ENCODE results near the gene SCNM1. TPM values are rescaled to one million over a fixed set of nuclear protein-coding genes. Genes with fewer than 3 reads are reported as not detected.
A peak's percentile ranks its signal among the peaks of the same experiment; 100 is the strongest.

Gene SCNM1
- total and polyA plus RNA-seq, 9 of the 15 experiments (the other 6 are each of a cell fraction or from before 2014, with no cell fraction given): 17.2 to 204 (median 63.0) TPM

DNA sequence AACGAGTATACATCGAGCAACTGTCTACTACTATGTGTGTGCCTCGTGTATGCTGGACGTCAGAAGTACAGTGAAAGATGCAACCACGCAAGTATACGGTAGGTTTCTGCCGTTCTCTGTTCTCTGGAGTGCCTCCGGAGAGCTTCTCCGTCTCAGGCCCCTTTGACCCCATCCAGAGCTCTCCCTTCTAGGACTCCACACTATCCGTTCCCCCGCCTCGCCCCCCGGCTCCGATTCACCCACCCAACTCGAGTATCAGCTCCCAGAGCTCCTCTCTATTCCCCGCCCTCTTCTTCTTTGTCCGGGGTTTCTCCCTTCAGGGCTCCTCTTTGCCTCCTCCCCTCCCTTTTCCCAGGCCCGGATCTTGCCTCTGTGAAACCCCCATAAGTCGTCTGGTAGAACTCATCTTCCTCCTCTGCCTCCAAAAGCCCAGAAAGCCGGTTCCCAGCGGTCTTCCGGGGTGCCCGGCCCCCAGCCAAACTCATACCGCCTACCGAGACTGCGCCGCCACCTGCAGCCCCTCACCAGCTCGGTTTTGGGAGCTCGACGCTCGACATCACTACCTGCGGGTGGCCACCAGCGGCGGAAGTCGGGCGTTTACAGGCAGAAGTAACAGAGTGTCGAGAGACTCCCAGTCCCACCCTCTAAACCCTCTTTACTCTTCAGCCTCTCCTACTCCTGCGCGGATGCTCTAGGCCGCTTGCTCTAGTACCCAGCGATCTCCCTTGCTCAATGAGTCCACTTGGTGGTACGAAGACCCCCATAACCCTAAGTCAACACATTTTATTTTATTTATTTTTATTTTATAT, 23.9 kb downstream of the SCNM1 start, which contains the start of gene VPS72 (continued):
- TF ChIP-seq, protein P1, sequence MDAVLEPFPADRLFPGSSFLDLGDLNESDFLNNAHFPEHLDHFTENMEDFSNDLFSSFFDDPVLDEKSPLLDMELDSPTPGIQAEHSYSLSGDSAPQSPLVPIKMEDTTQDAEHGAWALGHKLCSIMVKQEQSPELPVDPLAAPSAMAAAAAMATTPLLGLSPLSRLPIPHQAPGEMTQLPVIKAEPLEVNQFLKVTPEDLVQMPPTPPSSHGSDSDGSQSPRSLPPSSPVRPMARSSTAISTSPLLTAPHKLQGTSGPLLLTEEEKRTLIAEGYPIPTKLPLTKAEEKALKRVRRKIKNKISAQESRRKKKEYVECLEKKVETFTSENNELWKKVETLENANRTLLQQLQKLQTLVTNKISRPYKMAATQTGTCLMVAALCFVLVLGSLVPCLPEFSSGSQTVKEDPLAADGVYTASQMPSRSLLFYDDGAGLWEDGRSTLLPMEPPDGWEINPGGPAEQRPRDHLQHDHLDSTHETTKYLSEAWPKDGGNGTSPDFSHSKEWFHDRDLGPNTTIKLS (IDR thresholded peaks at IDR 0.05; ENCODE audit: borderline replicate concordance, low read depth): peak; percentile 57; the same call in 1 of the 2 replicates
- TF ChIP-seq RBBP5 (IDR thresholded peaks at IDR 0.05; ENCODE audit: borderline replicate concordance, insufficient read depth, low read length, poor library complexity, severe bottlenecking) (peak; percentile 84), RUNX1 (IDR thresholded peaks at IDR 0.05; ENCODE audit: low read depth) (0 out of 2 replicates have a peak, but pooled peaks have one; percentile 38), NR2C1 (IDR thresholded peaks at IDR 0.05) (no peak; the same call in 1 of the 2 replicates), NR2C1 (tag; IDR thresholded peaks at IDR 0.05) (peak; percentile 40; the same call in 1 of the 2 replicates), SIX5 (IDR thresholded peaks at IDR 0.05; ENCODE audit: borderline replicate concordance in 1 of 2, insufficient read depth in 1 of 2, low read depth in 1 of 2, low read length in 2 of 2) (no peak), POLR2G (IDR thresholded peaks at IDR 0.05; ENCODE audit: low read depth, low read length) (peak; percentile 89)
- TF ChIP-seq, protein P2, sequence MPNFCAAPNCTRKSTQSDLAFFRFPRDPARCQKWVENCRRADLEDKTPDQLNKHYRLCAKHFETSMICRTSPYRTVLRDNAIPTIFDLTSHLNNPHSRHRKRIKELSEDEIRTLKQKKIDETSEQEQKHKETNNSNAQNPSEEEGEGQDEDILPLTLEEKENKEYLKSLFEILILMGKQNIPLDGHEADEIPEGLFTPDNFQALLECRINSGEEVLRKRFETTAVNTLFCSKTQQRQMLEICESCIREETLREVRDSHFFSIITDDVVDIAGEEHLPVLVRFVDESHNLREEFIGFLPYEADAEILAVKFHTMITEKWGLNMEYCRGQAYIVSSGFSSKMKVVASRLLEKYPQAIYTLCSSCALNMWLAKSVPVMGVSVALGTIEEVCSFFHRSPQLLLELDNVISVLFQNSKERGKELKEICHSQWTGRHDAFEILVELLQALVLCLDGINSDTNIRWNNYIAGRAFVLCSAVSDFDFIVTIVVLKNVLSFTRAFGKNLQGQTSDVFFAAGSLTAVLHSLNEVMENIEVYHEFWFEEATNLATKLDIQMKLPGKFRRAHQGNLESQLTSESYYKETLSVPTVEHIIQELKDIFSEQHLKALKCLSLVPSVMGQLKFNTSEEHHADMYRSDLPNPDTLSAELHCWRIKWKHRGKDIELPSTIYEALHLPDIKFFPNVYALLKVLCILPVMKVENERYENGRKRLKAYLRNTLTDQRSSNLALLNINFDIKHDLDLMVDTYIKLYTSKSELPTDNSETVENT (CRISPR knock-in tag; IDR thresholded peaks at IDR 0.05): peak; percentile 48; the same call in 1 of the 2 replicates
- TF ChIP-seq, protein P3, sequence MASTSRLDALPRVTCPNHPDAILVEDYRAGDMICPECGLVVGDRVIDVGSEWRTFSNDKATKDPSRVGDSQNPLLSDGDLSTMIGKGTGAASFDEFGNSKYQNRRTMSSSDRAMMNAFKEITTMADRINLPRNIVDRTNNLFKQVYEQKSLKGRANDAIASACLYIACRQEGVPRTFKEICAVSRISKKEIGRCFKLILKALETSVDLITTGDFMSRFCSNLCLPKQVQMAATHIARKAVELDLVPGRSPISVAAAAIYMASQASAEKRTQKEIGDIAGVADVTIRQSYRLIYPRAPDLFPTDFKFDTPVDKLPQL (IDR thresholded peaks at IDR 0.05; ENCODE audit: extremely low read depth, insufficient read length): peak; percentile 66
- TF ChIP-seq, protein P4, sequence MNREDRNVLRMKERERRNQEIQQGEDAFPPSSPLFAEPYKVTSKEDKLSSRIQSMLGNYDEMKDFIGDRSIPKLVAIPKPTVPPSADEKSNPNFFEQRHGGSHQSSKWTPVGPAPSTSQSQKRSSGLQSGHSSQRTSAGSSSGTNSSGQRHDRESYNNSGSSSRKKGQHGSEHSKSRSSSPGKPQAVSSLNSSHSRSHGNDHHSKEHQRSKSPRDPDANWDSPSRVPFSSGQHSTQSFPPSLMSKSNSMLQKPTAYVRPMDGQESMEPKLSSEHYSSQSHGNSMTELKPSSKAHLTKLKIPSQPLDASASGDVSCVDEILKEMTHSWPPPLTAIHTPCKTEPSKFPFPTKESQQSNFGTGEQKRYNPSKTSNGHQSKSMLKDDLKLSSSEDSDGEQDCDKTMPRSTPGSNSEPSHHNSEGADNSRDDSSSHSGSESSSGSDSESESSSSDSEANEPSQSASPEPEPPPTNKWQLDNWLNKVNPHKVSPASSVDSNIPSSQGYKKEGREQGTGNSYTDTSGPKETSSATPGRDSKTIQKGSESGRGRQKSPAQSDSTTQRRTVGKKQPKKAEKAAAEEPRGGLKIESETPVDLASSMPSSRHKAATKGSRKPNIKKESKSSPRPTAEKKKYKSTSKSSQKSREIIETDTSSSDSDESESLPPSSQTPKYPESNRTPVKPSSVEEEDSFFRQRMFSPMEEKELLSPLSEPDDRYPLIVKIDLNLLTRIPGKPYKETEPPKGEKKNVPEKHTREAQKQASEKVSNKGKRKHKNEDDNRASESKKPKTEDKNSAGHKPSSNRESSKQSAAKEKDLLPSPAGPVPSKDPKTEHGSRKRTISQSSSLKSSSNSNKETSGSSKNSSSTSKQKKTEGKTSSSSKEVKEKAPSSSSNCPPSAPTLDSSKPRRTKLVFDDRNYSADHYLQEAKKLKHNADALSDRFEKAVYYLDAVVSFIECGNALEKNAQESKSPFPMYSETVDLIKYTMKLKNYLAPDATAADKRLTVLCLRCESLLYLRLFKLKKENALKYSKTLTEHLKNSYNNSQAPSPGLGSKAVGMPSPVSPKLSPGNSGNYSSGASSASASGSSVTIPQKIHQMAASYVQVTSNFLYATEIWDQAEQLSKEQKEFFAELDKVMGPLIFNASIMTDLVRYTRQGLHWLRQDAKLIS (CRISPR knock-in tag; IDR thresholded peaks at IDR 0.05): 0 out of 2 replicates have a peak, but pooled peaks have one; percentile 70
- TF ChIP-seq, protein P5, sequence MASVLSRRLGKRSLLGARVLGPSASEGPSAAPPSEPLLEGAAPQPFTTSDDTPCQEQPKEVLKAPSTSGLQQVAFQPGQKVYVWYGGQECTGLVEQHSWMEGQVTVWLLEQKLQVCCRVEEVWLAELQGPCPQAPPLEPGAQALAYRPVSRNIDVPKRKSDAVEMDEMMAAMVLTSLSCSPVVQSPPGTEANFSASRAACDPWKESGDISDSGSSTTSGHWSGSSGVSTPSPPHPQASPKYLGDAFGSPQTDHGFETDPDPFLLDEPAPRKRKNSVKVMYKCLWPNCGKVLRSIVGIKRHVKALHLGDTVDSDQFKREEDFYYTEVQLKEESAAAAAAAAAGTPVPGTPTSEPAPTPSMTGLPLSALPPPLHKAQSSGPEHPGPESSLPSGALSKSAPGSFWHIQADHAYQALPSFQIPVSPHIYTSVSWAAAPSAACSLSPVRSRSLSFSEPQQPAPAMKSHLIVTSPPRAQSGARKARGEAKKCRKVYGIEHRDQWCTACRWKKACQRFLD (CRISPR knock-in tag; IDR thresholded peaks at IDR 0.05): peak; percentile 69
- TF ChIP-seq, protein P6, sequence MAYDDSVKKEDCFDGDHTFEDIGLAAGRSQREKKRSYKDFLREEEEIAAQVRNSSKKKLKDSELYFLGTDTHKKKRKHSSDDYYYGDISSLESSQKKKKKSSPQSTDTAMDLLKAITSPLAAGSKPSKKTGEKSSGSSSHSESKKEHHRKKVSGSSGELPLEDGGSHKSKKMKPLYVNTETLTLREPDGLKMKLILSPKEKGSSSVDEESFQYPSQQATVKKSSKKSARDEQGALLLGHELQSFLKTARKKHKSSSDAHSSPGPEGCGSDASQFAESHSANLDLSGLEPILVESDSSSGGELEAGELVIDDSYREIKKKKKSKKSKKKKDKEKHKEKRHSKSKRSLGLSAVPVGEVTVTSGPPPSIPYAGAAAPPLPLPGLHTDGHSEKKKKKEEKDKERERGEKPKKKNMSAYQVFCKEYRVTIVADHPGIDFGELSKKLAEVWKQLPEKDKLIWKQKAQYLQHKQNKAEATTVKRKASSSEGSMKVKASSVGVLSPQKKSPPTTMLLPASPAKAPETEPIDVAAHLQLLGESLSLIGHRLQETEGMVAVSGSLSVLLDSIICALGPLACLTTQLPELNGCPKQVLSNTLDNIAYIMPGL (CRISPR knock-in tag; IDR thresholded peaks at IDR 0.05): 0 out of 2 replicates have a peak, but pooled peaks have one; percentile 79
